HG03064 (cell line): ENCODE data around the gene NSD1.
"Not testable (repeated sequence)": the region's sequence is repeated elsewhere in the genome, so short reads cannot be mapped to it uniquely, and the experiment has no call there.

Source experiments
- ATAC-seq: cut with Tn5 transposase; IDR thresholded peaks from one replicate; pipeline ENCODE4 v1.9.1; 2021; ENCODE audit warnings: low read depth; ENCODE audit not compliant: unreplicated experiment

Gene NSD1

DNA sequence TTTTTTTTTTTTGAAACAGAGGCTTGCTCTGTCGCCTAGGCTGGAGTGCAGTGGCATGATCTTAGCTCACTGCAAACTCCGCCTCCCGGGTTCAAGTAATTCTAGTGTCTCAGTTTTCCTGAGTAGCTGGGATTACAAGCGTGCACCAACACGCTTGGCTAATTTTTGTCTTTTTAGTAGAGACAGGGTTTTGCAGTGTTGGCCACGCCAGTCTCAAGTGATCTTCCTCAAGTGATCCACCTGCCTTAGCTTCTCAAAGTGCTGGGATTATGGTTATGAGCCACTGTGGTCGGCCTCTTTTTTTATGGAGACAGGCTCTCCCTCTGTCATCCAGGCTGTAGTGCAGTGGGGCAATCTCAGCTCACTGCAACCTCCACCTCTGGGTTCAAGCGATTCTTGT, 87.0 kb downstream of the NSD1 start:
- ATAC-seq = no peak

DNA sequence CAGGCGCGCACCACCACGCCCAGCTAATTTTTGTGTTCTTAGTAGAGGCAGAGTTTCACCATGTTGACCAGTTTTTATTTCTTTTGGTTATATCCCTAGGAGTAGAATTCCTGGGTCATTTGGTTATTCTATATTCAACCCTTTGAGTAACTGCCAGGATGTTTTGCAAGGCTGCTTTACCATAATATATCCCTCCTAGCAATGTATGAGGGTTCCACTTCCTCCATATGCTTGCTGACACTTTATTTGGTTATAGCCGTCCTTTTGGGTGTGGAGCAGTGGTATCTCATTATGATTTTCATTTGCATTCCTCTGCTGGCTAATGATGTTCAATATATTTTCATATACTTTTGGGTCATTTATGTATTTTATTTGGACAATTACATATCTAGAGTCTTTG, 88.7 kb downstream of the NSD1 start:
- no peak for ATAC-seq

GRCh38 chr5:177225798-177226197, 92.2 kb downstream of the NSD1 start:
- no peak for ATAC-seq

- no peak for ATAC-seq
These were observed 93.3 kb downstream of the NSD1 start for GRCh38 chr5:177226860-177227259.

- ATAC-seq = no peak
These were observed 95.2 kb downstream of the NSD1 start for GRCh38 chr5:177228751-177229150.

- ATAC-seq = no peak
These were observed 97.1 kb downstream of the NSD1 start for GRCh38 chr5:177230660-177231059.

DNA sequence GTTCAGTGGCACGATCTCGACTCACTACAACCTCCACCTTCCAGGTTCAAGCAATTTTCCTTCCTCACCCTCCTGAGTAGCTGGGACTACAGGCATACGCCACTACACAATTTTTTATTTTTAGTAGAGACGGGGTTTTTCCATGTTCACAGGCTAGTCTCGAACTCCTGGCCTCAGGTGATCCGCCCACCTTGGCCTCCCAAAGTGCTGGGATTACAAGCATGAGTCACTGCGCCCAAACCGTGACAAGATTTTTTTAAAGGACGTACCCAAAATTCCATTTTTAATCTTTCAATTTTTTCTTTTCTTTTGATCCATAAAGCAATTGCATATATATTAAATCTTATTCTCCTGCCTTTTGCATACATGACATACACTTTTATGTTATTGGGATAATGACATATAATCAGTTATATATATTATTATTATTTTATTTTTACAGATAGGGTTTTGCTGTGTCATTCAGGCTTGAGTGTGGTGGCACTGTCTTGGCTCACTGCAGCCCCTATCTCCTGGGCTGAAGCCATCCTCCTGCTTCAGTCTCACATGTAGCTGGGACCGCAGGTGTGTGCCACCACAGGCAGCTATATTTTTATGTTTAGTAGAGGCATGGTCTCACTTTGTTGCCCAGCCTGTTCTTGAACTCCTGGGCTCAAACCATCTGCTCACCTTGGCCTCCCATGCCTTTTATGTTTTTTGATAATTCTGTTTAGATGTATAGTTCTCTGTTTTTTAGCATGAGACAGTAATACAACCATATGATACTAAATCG, 98.1 kb downstream of the NSD1 start:
- ATAC-seq = no peak

DNA sequence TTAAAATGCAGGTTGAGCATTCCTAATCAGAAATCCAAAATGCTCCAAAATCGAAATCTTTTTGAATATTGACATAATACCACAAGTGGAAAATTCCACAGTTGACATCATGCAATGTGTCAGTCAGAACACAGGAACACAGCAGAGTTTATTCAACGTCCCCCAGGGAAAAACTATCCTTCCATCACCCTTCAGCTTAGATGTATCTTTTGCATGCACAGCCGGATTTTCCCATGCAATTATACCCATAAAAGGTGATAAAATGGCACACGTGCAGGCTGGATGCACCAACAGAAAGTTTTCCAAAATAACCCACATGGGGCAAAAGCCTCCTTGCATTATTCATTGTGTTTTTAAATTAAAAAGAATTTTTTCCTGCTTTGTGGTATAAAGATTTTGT, 98.8 kb downstream of the NSD1 start:
- no peak for ATAC-seq

DNA sequence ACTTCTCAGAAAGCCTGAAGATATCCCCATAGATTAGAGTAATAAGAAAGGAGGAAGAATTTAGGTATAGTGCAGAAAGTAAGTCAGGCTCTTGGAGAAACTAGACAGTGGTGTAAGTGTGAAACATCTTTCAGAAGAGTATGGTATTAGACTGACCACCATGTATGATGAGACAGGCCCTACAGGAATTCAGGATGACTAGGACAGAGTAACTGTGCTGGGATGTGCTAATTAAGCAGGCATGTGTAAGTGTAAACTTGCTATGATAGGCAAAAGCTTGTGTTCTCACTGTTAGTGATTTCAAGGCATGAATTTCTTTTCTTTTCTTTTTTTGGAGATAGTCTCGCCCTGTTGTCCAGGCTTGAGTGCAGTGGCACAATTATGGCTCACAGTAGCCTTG, 99.2 kb downstream of the NSD1 start:
- no peak for ATAC-seq

DNA sequence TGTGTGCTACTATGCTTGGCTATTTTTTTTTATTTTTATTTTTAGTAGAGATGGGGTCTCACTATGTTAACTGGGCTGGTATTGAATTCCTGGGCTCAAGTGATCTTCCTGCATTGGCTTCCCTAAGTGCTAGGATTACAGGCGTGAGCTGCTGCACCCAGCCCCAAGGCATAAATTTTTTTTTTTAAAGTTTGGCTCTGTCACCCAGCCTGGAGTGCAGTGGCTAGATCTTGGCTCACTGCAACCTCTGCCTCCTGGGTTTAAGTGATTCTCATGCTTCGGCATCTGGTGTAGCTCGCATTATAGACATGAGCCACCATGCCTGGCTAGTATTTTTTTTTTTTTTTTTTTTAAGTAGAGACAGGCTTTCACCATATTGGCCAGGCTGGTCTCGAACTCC, 99.6 kb downstream of the NSD1 start:
- ATAC-seq = no peak

- ATAC-seq = no peak
These were observed 100.2 kb downstream of the NSD1 start for GRCh38 chr5:177233802-177234201.

DNA sequence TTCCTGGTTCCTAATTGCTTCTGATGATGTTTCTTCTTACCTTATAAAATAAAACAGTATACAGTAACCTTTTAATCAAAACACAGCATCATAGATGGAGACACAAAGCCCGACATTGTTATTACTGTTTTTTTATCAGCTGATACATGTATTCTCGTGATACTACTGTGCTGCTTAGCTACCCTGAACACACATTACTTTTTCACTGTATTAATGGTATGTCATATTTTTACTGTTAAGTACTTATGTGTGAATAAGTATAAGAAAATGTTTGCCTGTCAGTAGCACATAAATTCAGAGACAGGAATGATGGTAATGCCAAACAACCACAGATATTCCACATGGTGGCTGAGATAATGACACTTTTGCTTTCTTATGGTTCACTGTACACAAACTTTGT, 101.3 kb downstream of the NSD1 start:
- ATAC-seq = no peak

DNA sequence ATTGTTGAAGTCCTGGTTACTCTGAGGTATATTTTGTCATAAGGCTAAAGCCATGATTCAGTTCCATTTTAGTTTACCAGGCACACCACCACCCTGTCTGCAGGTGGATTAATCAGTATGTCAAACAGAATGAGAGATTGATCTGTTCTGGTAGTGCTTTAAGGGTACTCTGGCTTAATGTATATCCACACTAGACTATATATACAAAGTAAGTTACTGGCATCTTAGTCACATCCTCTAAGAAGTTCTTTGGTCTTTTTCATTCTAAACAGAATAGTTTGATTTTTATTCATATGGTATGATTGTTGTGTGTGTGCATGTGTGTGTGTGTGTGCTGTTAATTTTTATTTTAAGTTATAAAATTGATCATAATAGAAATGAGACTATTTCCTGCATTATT, 108.2 kb downstream of the NSD1 start:
- no peak for ATAC-seq

GRCh38 chr5:177242304-177242703, 108.7 kb downstream of the NSD1 start:
- ATAC-seq = no peak

GRCh38 chr5:177249761-177250537, 116.4 kb downstream of the NSD1 start:
- no peak for ATAC-seq

DNA sequence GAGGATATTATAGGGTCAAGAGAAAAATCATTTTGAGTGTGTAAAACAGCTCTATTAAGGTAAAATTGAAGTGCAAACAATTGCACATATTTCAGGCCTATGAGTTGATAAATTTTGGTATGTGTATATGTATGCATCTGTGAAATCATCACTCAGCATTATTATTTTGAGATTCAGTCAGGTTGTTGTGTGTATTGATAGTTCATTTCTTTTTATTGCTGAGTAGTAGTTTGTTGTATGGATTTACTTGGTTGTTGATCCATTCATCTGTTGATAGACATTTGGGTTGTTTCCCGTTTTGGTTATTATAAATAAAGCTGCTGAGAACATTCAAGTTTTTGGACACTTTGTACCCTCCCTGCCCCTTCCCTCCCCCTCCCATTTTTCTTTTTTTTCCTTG, 119.7 kb downstream of the NSD1 start:
- no peak for ATAC-seq

GRCh38 chr5:177256296-177256695, 122.7 kb downstream of the NSD1 start:
- no peak for ATAC-seq

DNA sequence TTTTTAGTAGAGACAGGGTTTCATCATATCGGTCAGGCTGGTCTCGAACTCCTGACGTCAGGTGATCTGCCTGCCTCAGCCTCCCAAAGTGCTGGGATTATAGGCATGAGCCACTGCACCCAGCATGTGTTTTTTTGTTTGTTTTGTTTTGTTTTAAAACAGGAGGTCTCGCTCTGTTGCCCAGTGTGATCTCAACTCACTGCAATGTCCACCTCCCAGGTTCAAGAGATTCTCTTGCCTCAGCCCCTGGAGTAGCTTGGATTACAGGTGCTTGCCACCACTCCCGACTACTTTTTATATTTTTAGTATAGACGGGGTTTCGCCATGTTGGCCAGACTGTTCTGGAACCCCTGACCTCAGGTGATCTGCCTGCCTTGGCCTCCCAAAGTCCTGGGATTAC, 125.1 kb downstream of the NSD1 start:
- not testable (repeated sequence) for ATAC-seq

DNA sequence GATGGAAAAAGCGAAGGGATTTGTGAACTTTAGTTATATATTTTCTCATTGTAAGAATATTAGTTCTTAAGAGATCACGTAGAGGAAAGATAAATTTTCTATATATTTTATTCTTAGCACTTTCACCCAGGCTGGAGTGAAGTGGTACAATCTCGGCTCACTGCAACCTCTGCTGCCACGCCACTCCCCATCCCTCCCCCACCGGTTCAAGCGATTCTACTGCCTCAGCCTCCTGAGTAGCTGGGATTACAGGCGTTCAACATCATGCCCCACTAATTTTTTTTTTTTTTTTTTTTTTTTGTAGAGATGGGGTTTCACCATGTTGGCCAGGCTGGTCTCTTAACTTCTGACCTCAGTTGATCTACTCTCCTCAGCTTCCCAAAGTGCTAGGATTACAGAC, 127.4 kb downstream of the NSD1 start:
- no peak for ATAC-seq

- ATAC-seq = no peak
These were observed 127.9 kb downstream of the NSD1 start for GRCh38 chr5:177261510-177261909.

DNA sequence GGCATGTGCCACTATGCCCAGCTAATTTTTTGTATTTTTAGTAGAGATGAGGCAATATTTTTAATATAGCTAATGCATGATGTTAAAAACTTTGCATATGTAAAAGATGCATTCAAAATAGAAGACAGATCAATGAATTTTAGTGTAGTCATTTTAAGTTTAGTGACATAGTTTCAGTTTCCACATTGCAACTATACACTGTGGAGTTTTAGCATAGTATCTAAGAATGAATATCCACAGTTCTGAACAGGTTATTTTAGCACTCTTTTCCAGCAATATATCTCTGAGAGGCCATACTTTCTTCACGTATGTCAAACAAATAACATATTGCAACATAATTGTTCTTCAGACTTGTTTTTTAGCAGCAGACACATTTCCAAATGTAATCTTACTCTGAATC, 130.6 kb downstream of the NSD1 start:
- ATAC-seq = no peak

DNA sequence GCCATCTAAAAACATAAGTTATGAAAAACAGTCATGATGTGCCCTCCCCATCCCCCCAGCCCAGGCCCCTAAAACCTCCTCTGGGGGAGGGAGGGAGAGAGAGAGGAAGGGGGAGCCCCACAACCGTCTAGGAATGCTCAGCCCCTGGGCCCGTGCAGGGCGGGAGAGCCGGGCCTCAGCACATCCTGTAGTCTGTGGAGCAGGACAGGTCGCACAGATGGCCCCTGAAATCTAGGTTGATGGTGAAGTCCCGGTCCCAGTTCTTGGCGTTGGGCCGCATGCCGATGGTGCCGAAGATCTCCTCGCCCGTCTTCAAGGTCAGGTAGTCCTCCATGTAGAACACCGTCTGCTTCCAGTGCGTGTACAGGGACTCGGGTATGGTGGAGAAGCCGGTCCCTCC, 131.8 kb downstream of the NSD1 start:
- ATAC-seq = no peak
